NCI-H2081 (cell line): ENCODE measurements around the gene BNC2.

Experiments used
- DNase-seq, 2 experiments: peaks; one replicate each; lab custom pipeline; 2025; lab: John Stamatoyannopoulos, UW

The BNC2 gene

GRCh38 chr9:16628413-16628812 is 242.1 kb downstream of the BNC2 start:
- DNase-seq, result no peak

- peak; percentile 17 to 56 for DNase-seq
Observed at GRCh38 chr9:16627967-16628366, 242.5 kb downstream of the BNC2 start.

- DNase-seq, result no peak
Observed at GRCh38 chr9:16627521-16627920, 242.9 kb downstream of the BNC2 start.

- DNase-seq, result peak; percentile 10 to 43
Observed at GRCh38 chr9:16626577-16627130, 243.8 kb downstream of the BNC2 start.

- no peak for DNase-seq
Observed at GRCh38 chr9:16625811-16626210, 244.7 kb downstream of the BNC2 start.

- no peak for DNase-seq
Observed at GRCh38 chr9:16625161-16625631, 245.3 kb downstream of the BNC2 start.

GRCh38 chr9:16624744-16625117 is 245.7 kb downstream of the BNC2 start:
- no peak for DNase-seq

- no peak for DNase-seq
Observed at GRCh38 chr9:16623989-16624743, 246.3 kb downstream of the BNC2 start.

GRCh38 chr9:16622541-16622940 is 247.9 kb downstream of the BNC2 start:
- DNase-seq, result no peak

- DNase-seq, result no peak
Observed at GRCh38 chr9:16619914-16620520, 250.5 kb downstream of the BNC2 start.

GRCh38 chr9:16619402-16619801 is 251.1 kb downstream of the BNC2 start:
- DNase-seq, result no peak

- no peak for DNase-seq
Observed at GRCh38 chr9:16618524-16618923, 251.9 kb downstream of the BNC2 start.

GRCh38 chr9:16616686-16617085 is 253.8 kb downstream of the BNC2 start:
- no peak for DNase-seq

- no peak for DNase-seq
Observed at GRCh38 chr9:16615451-16615850, 255.0 kb downstream of the BNC2 start.

- DNase-seq, result no peak
Observed at GRCh38 chr9:16613605-16614004, 256.9 kb downstream of the BNC2 start.

- no peak for DNase-seq
Observed at GRCh38 chr9:16613051-16613450, 257.4 kb downstream of the BNC2 start.

- DNase-seq, result no peak
Observed at GRCh38 chr9:16612627-16613026, 257.8 kb downstream of the BNC2 start.

GRCh38 chr9:16611983-16612382 is 258.5 kb downstream of the BNC2 start:
- DNase-seq, result no peak

- no peak for DNase-seq
Observed at GRCh38 chr9:16611001-16611400, 259.5 kb downstream of the BNC2 start.

- no peak for DNase-seq
Observed at GRCh38 chr9:16610538-16610937, 259.9 kb downstream of the BNC2 start.

- DNase-seq, result no peak
Observed at GRCh38 chr9:16608906-16609305, 261.6 kb downstream of the BNC2 start.

GRCh38 chr9:16602494-16602893 is 268.0 kb downstream of the BNC2 start:
- DNase-seq, result no peak

GRCh38 chr9:16601991-16602390 is 268.5 kb downstream of the BNC2 start:
- no peak for DNase-seq
